Measurements from ENCODE around the gene FOLR3.
A peak's percentile ranks its signal among the peaks of the same experiment; 100 is the strongest.

FOLR3 gene

DNA sequence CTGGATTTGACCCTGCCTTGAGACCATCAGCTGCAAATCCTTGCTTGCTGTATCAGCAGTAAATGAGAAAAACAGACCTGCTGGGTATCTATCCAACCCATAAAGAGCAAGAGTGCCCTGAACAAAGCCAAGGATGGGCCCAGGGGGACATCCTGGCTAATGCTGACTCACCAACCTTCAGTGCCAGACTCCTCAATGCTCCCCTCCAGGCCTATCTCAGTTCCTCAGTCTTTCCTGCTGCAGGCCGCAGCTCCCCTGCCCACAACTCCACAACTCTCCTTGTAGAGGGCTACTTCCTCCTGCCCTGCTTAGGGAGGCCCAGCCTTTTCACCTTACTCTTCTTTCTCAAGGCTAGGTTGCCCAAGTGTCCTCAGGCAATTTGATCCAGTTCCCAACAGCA is 35.1 kb upstream of the FOLR3 start (continued):
- TF ChIP-seq, protein P1, sequence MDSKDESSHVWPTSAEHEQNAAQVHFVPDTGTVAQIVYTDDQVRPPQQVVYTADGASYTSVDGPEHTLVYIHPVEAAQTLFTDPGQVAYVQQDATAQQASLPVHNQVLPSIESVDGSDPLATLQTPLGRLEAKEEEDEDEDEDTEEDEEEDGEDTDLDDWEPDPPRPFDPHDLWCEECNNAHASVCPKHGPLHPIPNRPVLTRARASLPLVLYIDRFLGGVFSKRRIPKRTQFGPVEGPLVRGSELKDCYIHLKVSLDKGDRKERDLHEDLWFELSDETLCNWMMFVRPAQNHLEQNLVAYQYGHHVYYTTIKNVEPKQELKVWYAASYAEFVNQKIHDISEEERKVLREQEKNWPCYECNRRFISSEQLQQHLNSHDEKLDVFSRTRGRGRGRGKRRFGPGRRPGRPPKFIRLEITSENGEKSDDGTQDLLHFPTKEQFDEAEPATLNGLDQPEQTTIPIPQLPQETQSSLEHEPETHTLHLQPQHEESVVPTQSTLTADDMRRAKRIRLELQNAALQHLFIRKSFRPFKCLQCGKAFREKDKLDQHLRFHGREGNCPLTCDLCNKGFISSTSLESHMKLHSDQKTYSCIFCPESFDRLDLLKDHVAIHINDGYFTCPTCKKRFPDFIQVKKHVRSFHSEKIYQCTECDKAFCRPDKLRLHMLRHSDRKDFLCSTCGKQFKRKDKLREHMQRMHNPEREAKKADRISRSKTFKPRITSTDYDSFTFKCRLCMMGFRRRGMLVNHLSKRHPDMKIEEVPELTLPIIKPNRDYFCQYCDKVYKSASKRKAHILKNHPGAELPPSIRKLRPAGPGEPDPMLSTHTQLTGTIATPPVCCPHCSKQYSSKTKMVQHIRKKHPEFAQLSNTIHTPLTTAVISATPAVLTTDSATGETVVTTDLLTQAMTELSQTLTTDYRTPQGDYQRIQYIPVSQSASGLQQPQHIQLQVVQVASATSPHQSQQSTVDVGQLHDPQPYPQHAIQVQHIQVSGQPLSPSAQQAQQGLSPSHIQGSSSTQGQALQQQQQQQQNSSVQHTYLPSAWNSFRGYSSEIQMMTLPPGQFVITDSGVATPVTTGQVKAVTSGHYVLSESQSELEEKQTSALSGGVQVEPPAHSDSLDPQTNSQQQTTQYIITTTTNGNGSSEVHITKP (tag by site-specific recombination; IDR thresholded peaks at IDR 0.05), result no peak
- no peak for TF ChIP-seq ZNF558 (tag by site-specific recombination; IDR thresholded peaks at IDR 0.05)

DNA sequence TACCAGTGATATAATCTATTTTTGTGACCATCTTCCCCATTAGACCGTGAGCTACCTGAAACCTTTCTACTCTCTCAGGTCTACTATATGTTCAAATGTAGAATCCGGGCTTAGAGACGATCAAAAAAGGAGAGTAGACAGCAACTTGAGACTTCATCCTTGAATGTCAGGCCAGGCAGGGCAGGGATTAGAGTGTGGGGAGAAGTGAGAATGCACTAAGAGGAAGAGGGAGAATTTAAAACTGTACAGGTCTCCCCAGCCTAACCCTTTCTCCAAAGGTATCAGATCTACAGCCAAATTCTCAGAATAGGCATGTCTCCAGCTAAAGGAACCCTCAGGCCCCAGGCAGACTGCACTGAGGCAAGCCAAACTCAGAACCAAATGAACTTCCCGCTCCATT is 33.4 kb upstream of the FOLR3 start:
- TF ChIP-seq, protein P2, sequence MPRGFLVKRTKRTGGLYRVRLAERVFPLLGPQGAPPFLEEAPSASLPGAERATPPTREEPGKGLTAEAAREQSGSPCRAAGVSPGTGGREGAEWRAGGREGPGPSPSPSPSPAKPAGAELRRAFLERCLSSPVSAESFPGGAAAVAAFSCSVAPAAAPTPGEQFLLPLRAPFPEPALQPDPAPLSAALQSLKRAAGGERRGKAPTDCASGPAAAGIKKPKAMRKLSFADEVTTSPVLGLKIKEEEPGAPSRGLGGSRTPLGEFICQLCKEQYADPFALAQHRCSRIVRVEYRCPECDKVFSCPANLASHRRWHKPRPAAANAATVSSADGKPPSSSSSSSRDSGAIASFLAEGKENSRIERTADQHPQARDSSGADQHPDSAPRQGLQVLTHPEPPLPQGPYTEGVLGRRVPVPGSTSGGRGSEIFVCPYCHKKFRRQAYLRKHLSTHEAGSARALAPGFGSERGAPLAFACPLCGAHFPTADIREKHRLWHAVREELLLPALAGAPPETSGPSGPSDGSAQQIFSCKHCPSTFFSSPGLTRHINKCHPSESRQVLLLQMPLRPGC (tag by site-specific recombination; IDR thresholded peaks at IDR 0.05), result no peak
- TF ChIP-seq ZNF548 (tag by site-specific recombination; IDR thresholded peaks at IDR 0.05), result no peak
- TF ChIP-seq, protein P3, sequence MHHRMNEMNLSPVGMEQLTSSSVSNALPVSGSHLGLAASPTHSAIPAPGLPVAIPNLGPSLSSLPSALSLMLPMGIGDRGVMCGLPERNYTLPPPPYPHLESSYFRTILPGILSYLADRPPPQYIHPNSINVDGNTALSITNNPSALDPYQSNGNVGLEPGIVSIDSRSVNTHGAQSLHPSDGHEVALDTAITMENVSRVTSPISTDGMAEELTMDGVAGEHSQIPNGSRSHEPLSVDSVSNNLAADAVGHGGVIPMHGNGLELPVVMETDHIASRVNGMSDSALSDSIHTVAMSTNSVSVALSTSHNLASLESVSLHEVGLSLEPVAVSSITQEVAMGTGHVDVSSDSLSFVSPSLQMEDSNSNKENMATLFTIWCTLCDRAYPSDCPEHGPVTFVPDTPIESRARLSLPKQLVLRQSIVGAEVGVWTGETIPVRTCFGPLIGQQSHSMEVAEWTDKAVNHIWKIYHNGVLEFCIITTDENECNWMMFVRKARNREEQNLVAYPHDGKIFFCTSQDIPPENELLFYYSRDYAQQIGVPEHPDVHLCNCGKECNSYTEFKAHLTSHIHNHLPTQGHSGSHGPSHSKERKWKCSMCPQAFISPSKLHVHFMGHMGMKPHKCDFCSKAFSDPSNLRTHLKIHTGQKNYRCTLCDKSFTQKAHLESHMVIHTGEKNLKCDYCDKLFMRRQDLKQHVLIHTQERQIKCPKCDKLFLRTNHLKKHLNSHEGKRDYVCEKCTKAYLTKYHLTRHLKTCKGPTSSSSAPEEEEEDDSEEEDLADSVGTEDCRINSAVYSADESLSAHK (tag by site-specific recombination; IDR thresholded peaks at IDR 0.05), result no peak
- no peak for TF ChIP-seq ZNF404 (tag by site-specific recombination; IDR thresholded peaks at IDR 0.05)
- no peak for TF ChIP-seq SALL2 (tag by site-specific recombination; IDR thresholded peaks at IDR 0.05; ENCODE audit: borderline replicate concordance)
- TF ChIP-seq, protein P4, sequence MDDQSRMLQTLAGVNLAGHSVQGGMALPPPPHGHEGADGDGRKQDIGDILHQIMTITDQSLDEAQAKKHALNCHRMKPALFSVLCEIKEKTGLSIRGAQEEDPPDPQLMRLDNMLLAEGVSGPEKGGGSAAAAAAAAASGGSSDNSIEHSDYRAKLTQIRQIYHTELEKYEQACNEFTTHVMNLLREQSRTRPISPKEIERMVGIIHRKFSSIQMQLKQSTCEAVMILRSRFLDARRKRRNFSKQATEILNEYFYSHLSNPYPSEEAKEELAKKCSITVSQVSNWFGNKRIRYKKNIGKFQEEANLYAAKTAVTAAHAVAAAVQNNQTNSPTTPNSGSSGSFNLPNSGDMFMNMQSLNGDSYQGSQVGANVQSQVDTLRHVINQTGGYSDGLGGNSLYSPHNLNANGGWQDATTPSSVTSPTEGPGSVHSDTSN (CRISPR knock-in tag; IDR thresholded peaks at IDR 0.05), result no peak
- no peak for TF ChIP-seq ZNF366 (tag by site-specific recombination; conservative IDR thresholded peaks at IDR 0.05)
- TF ChIP-seq, protein P5, sequence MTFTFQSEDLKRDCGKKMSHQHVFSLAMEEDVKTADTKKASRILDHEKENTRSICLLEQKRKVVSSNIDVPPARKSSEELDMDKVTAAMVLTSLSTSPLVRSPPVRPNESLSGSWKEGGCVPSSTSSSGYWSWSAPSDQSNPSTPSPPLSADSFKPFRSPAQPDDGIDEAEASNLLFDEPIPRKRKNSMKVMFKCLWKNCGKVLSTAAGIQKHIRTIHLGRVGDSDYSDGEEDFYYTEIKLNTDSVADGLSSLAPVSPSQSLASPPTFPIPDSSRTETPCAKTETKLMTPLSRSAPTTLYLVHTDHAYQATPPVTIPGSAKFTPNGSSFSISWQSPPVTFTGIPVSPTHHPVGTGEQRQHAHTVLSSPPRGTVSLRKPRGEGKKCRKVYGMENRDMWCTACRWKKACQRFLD (tag by site-specific recombination; IDR thresholded peaks at IDR 0.05), result no peak
- TF ChIP-seq BCL11B (tag by site-specific recombination; IDR thresholded peaks at IDR 0.05; ENCODE audit: low read depth), result no peak
- TF ChIP-seq ZNF76 (tag by site-specific recombination; IDR thresholded peaks at IDR 0.05; ENCODE audit: borderline replicate concordance, low read depth), result no peak
- no peak for TF ChIP-seq HOXA7 (CRISPR knock-in tag; IDR thresholded peaks at IDR 0.05; ENCODE audit: borderline replicate concordance)
- TF ChIP-seq WT1 (tag by site-specific recombination; IDR thresholded peaks at IDR 0.05), result no peak
- no peak for TF ChIP-seq ZNF521 (tag by site-specific recombination; IDR thresholded peaks at IDR 0.05)
- TF ChIP-seq ZNF707 (tag by site-specific recombination; IDR thresholded peaks at IDR 0.05), result no peak
- no peak for TF ChIP-seq SP7 (tag by site-specific recombination; IDR thresholded peaks at IDR 0.05)
- POLR2A ChIA-PET, result interaction anchor here (1.0 to 1.5 kb wide), 2 partner anchors 10 to 11 kb away, joined by 3 to 4 read pairs; partner anchors contain the start of gene ANAPC15
- Histone ChIP-seq H3K27ac (ENCODE audit: extremely low read depth, low read depth, low read length) (peak overlapping the region; percentile 75; the same call in 1 of the 2 replicates), H3K4me3 (ENCODE audit: low read depth, low read length) (peak overlapping the region; percentile 87), H3K4me1 (ENCODE audit: control insufficient read depth, insufficient read depth, low read length) (no peaks in the 10 kb centered on the region), H3K36me3 (ENCODE audit: control insufficient read depth in 2 of 2, insufficient read depth in 1 of 2, low read length in 2 of 2) (peaks cover 0 to 53% of the 10 kb centered on the region in 2 experiments; a peak in 1 of 3 replicates), H3K9me3 (ENCODE audit: control insufficient read depth, insufficient read depth, low read depth, low read length) (no peaks in the 10 kb centered on the region)
- CTCF ChIA-PET, result interaction anchor here (0.5 to 3.2 kb wide), 7 partner anchors 10 to 345 kb away, joined by 3 to 18 read pairs (median 6); no protein-coding TSS in a partner anchor

Data from HEK293 (cell line).